ENCODE measurements around the gene VPS33B. TPM values are rescaled to one million over a fixed set of nuclear protein-coding genes. Genes with fewer than 3 reads are reported as not detected.
A peak's percentile ranks its signal among the peaks of the same experiment; 100 is the strongest.

VPS33B gene
- total RNA-seq, 1 donor: 6.0 TPM

DNA sequence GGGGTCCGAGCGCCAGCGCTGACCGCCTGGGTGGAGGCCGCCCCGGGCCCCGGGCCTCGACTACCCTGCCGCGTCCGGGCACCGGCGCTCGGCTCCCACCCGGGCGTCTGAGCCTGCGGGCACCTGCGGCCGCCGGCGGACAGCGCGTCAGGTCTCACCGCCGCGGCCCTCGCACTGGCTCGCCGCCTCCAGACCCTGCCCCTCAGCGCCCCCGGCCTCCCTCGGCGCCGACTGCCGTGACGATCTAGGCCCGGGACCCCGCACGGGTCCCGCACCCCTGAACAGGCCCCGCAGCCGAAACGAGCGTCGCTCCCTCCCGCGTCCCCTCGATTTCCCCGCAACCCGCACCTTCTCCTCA is 28.4 kb downstream of the VPS33B start:
- peak overlapping the region; percentile 99 for H3K4me3 ChIP-seq (ENCODE audit: low read depth, low read length)
- TF ChIP-seq, protein P1, sequence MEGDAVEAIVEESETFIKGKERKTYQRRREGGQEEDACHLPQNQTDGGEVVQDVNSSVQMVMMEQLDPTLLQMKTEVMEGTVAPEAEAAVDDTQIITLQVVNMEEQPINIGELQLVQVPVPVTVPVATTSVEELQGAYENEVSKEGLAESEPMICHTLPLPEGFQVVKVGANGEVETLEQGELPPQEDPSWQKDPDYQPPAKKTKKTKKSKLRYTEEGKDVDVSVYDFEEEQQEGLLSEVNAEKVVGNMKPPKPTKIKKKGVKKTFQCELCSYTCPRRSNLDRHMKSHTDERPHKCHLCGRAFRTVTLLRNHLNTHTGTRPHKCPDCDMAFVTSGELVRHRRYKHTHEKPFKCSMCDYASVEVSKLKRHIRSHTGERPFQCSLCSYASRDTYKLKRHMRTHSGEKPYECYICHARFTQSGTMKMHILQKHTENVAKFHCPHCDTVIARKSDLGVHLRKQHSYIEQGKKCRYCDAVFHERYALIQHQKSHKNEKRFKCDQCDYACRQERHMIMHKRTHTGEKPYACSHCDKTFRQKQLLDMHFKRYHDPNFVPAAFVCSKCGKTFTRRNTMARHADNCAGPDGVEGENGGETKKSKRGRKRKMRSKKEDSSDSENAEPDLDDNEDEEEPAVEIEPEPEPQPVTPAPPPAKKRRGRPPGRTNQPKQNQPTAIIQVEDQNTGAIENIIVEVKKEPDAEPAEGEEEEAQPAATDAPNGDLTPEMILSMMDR (IDR thresholded peaks at IDR 0.05; ENCODE audit: insufficient read depth, low read depth, low read length): no peak
- DNase-seq (ENCODE audit: low read depth): no peak

DNA sequence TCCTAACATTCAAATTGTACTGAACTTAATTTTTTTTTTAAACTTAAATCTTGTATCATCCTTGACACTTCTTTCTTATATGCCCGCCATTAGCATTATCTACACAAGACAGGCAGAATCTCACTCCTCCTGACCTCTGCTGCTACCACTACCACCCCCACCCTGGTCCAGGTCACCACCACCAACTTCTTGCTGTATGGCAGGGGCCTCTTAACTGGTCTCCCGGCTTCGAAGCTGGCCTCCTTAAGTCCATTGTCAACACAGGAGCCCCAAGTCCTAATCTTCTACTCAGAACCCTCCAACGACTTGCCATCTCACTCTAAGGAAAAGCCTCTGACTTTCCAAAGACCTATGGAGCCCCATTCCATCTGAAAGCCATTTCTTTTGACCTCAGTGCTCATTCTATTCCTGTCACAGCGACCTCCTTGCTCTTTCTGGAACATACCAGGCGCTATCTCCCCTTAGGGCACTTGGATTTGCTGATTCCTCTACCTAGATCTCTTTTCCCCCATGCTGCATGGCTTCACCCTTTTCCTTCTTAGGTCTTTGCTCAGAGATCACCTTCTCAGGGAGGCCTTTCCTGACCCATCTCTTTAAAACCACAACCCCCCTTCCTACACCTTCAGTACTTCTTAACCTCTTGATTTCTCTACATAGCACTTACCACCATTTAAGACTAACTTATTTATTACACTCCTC is 30.7 kb downstream of the VPS33B start:
- DNase-seq (ENCODE audit: low read depth): no peak
- H3K4me3 ChIP-seq (ENCODE audit: low read depth, low read length): no peak overlapping the region
- TF ChIP-seq, protein P1 (IDR thresholded peaks at IDR 0.05; ENCODE audit: insufficient read depth, low read depth, low read length): no peak

DNA sequence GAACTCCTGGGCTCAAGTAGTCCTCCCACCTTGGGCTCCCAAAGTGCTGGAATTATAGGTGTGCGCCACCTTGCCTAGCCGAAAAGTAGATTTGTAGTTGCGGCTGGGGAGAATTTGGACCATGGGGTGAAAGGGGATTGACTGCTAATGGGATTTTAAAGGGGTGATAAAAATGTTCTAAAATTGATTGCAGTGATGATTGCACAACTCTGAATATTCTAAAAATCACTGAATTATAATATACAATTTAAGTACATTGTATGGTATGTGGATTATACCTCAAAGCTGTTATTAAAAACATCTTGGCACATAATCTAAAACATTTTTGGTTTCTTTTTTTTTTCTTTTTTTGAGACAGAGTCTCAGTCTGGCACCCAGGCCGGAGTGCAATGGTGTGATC is 31.9 kb downstream of the VPS33B start:
- TF ChIP-seq, protein P1 (IDR thresholded peaks at IDR 0.05; ENCODE audit: insufficient read depth, low read depth, low read length): no peak
- H3K4me3 ChIP-seq (ENCODE audit: low read depth, low read length): no peak overlapping the region
- no peak for DNase-seq (ENCODE audit: low read depth)

DNA sequence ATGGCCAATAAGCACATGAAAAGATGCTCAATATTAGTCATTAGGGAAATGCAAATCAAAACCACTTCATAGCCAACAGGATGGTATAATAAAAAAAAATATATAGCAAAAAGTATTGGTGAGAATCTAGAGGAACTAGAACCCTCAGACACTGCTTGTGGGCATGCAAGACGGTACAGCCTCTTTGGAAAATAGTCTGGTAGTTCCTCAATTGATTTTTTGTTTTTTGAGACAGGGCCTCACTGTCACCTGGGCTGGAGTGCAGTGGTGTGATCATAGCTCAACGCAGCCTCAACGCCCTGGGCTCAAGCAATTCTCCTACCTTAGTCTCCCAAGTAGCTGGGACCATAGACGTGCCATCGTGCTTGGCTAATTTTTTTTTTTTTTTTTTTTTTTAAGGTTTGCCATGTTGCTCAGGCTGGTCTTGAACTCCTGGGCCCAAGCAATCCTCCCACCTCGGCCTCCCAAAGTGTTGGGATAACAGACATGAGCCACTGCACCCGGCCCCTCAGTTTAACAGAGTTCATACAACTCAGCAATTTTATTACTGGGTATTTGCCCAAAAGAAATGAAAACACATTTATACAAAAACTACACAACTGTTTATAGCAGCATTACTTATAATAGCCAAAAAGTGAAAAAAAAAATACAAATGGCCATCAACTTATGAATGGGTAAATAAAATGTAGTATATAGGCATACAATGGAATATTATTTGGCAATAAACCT is 33.2 kb downstream of the VPS33B start:
- no peak for DNase-seq (ENCODE audit: low read depth)
- TF ChIP-seq, protein P1 (IDR thresholded peaks at IDR 0.05; ENCODE audit: insufficient read depth, low read depth, low read length): no peak
- H3K4me3 ChIP-seq (ENCODE audit: low read depth, low read length): no peak overlapping the region

DNA sequence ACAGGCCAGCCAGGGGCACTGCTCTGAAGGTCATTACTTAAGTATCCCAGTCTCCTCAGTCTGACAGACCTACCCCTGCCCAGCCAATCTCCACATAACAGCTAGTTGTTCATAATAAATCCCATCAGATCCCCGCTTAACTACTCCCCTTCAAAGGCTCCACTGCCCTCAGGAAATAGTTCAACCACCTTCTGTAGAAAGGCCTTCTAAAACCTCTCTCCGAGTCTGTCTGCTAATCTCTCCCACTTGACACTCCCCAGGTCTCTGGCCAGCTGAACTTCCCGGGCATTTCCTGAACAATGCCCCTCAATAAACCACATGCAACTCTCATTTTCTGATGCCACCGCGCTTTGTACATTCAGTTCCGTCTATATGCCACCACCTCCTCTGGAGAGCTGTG is 34.1 kb downstream of the VPS33B start:
- peak; percentile 49 for DNase-seq (ENCODE audit: low read depth)
- TF ChIP-seq, protein P1 (IDR thresholded peaks at IDR 0.05; ENCODE audit: insufficient read depth, low read depth, low read length): no peak
- H3K4me3 ChIP-seq (ENCODE audit: low read depth, low read length): peak overlapping the region; percentile 2

DNA sequence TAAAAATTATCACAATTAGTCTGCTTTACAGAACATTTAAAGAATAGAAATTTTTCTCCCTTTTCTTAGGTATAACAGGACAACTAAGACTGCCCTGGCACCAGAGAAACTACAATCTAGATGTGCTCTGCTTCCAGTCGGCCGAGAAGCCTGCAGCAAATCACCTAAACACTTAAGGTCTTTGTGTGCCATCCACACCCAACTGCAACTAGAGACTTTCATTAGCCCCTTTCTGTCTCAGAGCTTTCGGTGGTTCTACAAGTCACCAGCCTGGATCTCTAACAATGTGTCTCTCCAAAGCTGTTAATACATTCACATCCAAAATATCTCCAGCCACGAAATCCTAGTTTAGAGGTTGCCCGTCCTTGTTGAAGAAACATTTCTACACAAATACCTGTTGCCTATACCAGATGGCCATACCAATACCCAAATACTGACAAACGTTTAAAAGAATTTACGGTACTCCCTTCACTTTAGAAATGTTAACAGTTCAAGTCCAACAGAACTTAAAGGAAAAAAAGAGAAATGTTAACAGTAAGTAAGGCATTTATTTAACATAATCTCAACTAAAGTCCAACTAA is 34.7 kb downstream of the VPS33B start:
- no peak overlapping the region for H3K4me3 ChIP-seq (ENCODE audit: low read depth, low read length)
- TF ChIP-seq, protein P1 (IDR thresholded peaks at IDR 0.05; ENCODE audit: insufficient read depth, low read depth, low read length): no peak
- no peak for DNase-seq (ENCODE audit: low read depth)

Measured in fibroblast of villous mesenchyme (primary cell).